Measurements from ENCODE around the gene GRIN2A.

GRIN2A gene

GRCh38 chr16:9772526-9773225, 409.6 kb downstream of the GRIN2A start:
- no peak for TF ChIP-seq CTCF (conservative IDR thresholded peaks at IDR 0.05; ENCODE audit: control insufficient read depth, insufficient read depth, low read depth, low read length)
- peak; percentile 21 for DNase-seq (ENCODE audit: low read depth)
- no peak overlapping the region for H3K4me3 ChIP-seq (ENCODE audit: control insufficient read depth, low read depth, low read length)

GRCh38 chr16:9766891-9767290, 415.3 kb downstream of the GRIN2A start:
- H3K4me3 ChIP-seq (ENCODE audit: control insufficient read depth, low read depth, low read length), result no peak overlapping the region
- TF ChIP-seq CTCF (conservative IDR thresholded peaks at IDR 0.05; ENCODE audit: control insufficient read depth, insufficient read depth, low read depth, low read length), result no peak
- no peak for DNase-seq (ENCODE audit: low read depth)

- no peak for TF ChIP-seq CTCF (conservative IDR thresholded peaks at IDR 0.05; ENCODE audit: control insufficient read depth, insufficient read depth, low read depth, low read length)
- H3K4me3 ChIP-seq (ENCODE audit: control insufficient read depth, low read depth, low read length), result no peak overlapping the region
- DNase-seq (ENCODE audit: low read depth), result no peak
These were observed 418.7 kb downstream of the GRIN2A start for GRCh38 chr16:9763505-9763904.

GRCh38 chr16:9761870-9762269, 420.4 kb downstream of the GRIN2A start:
- TF ChIP-seq CTCF (conservative IDR thresholded peaks at IDR 0.05; ENCODE audit: control insufficient read depth, insufficient read depth, low read depth, low read length), result no peak
- H3K4me3 ChIP-seq (ENCODE audit: control insufficient read depth, low read depth, low read length), result no peak overlapping the region
- DNase-seq (ENCODE audit: low read depth), result no peak

- no peak for DNase-seq (ENCODE audit: low read depth)
- TF ChIP-seq CTCF (conservative IDR thresholded peaks at IDR 0.05; ENCODE audit: control insufficient read depth, insufficient read depth, low read depth, low read length), result no peak
These were observed 424.5 kb downstream of the GRIN2A start for GRCh38 chr16:9757687-9758086.

GRCh38 chr16:9756434-9756833, 425.8 kb downstream of the GRIN2A start:
- no peak for TF ChIP-seq CTCF (conservative IDR thresholded peaks at IDR 0.05; ENCODE audit: control insufficient read depth, insufficient read depth, low read depth, low read length)
- no peak for DNase-seq (ENCODE audit: low read depth)
- no peak overlapping the region for H3K4me3 ChIP-seq (ENCODE audit: control insufficient read depth, low read depth, low read length)

More at GRCh38 chr16:9757687-9758086, 424.5 kb downstream of the GRIN2A start:
- H3K4me3 ChIP-seq (ENCODE audit: control insufficient read depth, low read depth, low read length), result no peak overlapping the region

Measured in fibroblast of mammary gland (primary cell).